CD14-positive monocyte (primary cell): ENCODE data around the gene RALGDS. TPM values are rescaled to one million over a fixed set of nuclear protein-coding genes. Genes with fewer than 3 reads are reported as not detected.
A peak's percentile ranks its signal among the peaks of the same experiment; 100 is the strongest.

Experiments used
- DNase-seq, 3 donors: peaks; one replicate each; pipeline ENCODE4 v3.0.0-alpha.2; 2011 to 2022
- H2AFZ ChIP-seq: 2 replicates; pipeline ENCODE4 v1.6.0; 2012; ENCODE audit warnings: mild to moderate bottlenecking, low read depth, low read length, inconsistent platforms; ENCODE audit not compliant: insufficient read depth, poor library complexity, severe bottlenecking
- H3K27ac ChIP-seq, 2 donors: 1 replicate in 1 of 2; 2 replicates in 1 of 2; pipeline ENCODE4 v1.5.1; 2012 to 2013; ENCODE audit warnings: low read length in 2 of 2, control low read depth in 1 of 2, inconsistent platforms in 1 of 2, low read depth in 1 of 2, mild to moderate bottlenecking in 1 of 2
- H3K27me3 ChIP-seq, 2 donors: one replicate each; pipeline versions ENCODE4 v1.6.0 to v1.6.1; 2011 to 2013; ENCODE audit warnings: low read length in 2 of 2; ENCODE audit not compliant: control insufficient read depth in 2 of 2, insufficient read depth in 2 of 2
- H3K36me3 ChIP-seq, 2 donors: replicated peaks in 1 of 2; 1 replicate in 1 of 2; 2 replicates in 1 of 2; pipeline versions ENCODE4 v1.5.1 to v1.6.1; 2012 to 2013; ENCODE audit warnings: low read length in 2 of 2, control low read depth in 1 of 2, inconsistent platforms in 1 of 2, mild to moderate bottlenecking in 1 of 2; ENCODE audit not compliant: insufficient read depth in 2 of 2, control insufficient read depth in 1 of 2
- H3K4me1 ChIP-seq, 2 donors: 1 replicate in 1 of 2; 2 replicates in 1 of 2; pipeline versions ENCODE4 v1.5.1 to v1.6.1; 2012 to 2013; ENCODE audit warnings: low read length in 2 of 2, control low read depth in 1 of 2, inconsistent platforms in 1 of 2, mild to moderate bottlenecking in 1 of 2, moderate library complexity in 1 of 2; ENCODE audit not compliant: insufficient read depth in 2 of 2, control insufficient read depth in 1 of 2
- H3K4me2 ChIP-seq: replicated peaks from 2 replicates; pipeline ENCODE3; 2012; ENCODE audit warnings: low read length, moderate library complexity, mild to moderate bottlenecking; ENCODE audit not compliant: poor library complexity, severe bottlenecking; ENCODE audit errors: extremely low read depth
- H3K4me3 ChIP-seq, 3 experiments: fragments of 200-600 bp in 1 of 3; sonication (generic) in 1 of 3; replicated peaks in 1 of 3; 1 replicate in 2 of 3; 2 replicates in 1 of 3; pipeline ENCODE4 v1.5.1; 2011 to 2013; ENCODE audit warnings: low read length in 3 of 3, mild to moderate bottlenecking in 3 of 3, control low read depth in 2 of 3, low read depth in 2 of 3, inconsistent platforms in 1 of 3, moderate library complexity in 1 of 3
- H3K79me2 ChIP-seq: 2 replicates; pipeline ENCODE4 v1.6.0; 2012; ENCODE audit warnings: mild to moderate bottlenecking, control low read depth, inconsistent platforms, low read length, moderate library complexity; ENCODE audit not compliant: insufficient read depth
- H3K9ac ChIP-seq: 2 replicates; pipeline ENCODE4 v1.6.0; 2017; ENCODE audit warnings: low read length, mild to moderate bottlenecking; ENCODE audit not compliant: insufficient read depth, poor library complexity, severe bottlenecking
- H3K9me3 ChIP-seq, 2 donors: replicated peaks in 1 of 2; 1 replicate in 1 of 2; 2 replicates in 1 of 2; pipeline versions ENCODE4 v1.5.1 to v1.6.1; 2012 to 2013; ENCODE audit warnings: low read length in 2 of 2, control low read depth in 1 of 2; ENCODE audit not compliant: control insufficient read depth in 1 of 2, insufficient read depth in 1 of 2
- H4K20me1 ChIP-seq: 2 replicates; pipeline ENCODE4 v1.6.0; 2012; ENCODE audit warnings: mild to moderate bottlenecking, low read length, control low read depth, moderate library complexity; ENCODE audit not compliant: insufficient read depth
- H3K27ac Mint-ChIP-seq, 7 donors: one replicate each; pipeline ENCODE4 v1.8.0; 2020; ENCODE audit warnings: mild to moderate bottlenecking in 7 of 7, mixed read lengths in 7 of 7, moderate library complexity in 6 of 7, inconsistent platforms in 2 of 7
- H3K27me3 Mint-ChIP-seq, 3 donors: one replicate each; pipeline ENCODE4 v1.8.0; 2021 to 2022; ENCODE audit warnings: low read depth in 3 of 3, mild to moderate bottlenecking in 3 of 3, mixed read lengths in 3 of 3, moderate library complexity in 3 of 3, inconsistent platforms in 1 of 3
- H3K36me3 Mint-ChIP-seq, 2 donors: one replicate each; pipeline ENCODE4 v1.8.0; 2020; ENCODE audit warnings: mixed read lengths in 2 of 2, inconsistent platforms in 1 of 2, mild to moderate bottlenecking in 1 of 2
- H3K4me1 Mint-ChIP-seq: one replicate; pipeline ENCODE4 v1.8.0; 2020; ENCODE audit warnings: mild to moderate bottlenecking, mixed read lengths
- H3K4me3 Mint-ChIP-seq, 2 donors: one replicate each; pipeline ENCODE4 v1.8.0; 2020; ENCODE audit warnings: mild to moderate bottlenecking in 2 of 2, mixed read lengths in 2 of 2, moderate library complexity in 1 of 2
- H3K9me3 Mint-ChIP-seq, 7 donors: one replicate each; pipeline ENCODE4 v1.8.0; 2020 to 2022; ENCODE audit warnings: mixed read lengths in 7 of 7, mild to moderate bottlenecking in 6 of 7, moderate library complexity in 6 of 7, inconsistent platforms in 2 of 7
- WGBS: methylation state at CpG from one replicate; pipeline ENCODE4 v1.1.5; 2013; ENCODE audit warnings: missing lambda C conversion rate; ENCODE audit not compliant: insufficient coverage; 5-methylcytosine and 5-hydroxymethylcytosine counted together
- intact Hi-C, 2 donors: fragments of 100-400 bp; cut with micrococcal nuclease; formaldehyde crosslinking; loops; one replicate each; pipeline versions ENCODE4 v1.15.0 to v1.15.1; 2023
- polyA plus RNA-seq, 3 donors: library from polyadenylated mRNA; depleted of rRNA in 1 of 3; unstranded in 2 of 3; stranded (reverse) in 1 of 3; fragments of 300-500 nt in 2 of 3; fragments of >200 nt in 1 of 3; fragmentation: Illumina TruSeq in 2 of 3; gene quantifications; 1 replicate in 2 of 3; 2 replicates in 1 of 3; pipeline ENCODE4 v1.2.3, GENCODE V29; 2012 to 2021
- TF ChIP-seq, protein P1 (sequence below): fragments of 200-600 bp; IDR thresholded peaks from one replicate; pipeline ENCODE4 v1.8.0; 2022; ENCODE audit warnings: antibody characterized with exemption, mild to moderate bottlenecking

RALGDS gene
- polyA plus RNA-seq, 3 donors = 3.5 to 63.8 (median 4.2) TPM

DNA sequence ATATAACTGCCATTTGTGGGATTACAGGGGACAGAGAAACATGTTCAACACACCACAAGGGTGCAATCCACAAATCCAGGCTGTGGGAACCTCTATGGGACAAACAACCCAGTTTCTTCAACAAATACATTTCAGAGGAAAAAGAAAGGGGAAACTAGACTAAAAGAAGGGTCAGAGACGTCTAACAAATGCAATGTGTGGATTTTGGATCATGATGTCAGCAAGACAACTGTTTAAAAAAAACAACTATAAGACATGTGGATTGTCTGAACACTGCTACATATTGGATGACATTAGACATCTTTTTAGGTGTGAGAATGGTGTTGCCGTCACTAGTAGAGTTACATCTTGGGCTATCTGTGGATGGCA, 3.9 kb upstream of the RALGDS start:
- peaks cover 64% of the 10 kb centered on the region for H3K4me1 Mint-ChIP-seq
- H3K27ac ChIP-seq = peak overlapping the region; percentile 35 to 66

DNA sequence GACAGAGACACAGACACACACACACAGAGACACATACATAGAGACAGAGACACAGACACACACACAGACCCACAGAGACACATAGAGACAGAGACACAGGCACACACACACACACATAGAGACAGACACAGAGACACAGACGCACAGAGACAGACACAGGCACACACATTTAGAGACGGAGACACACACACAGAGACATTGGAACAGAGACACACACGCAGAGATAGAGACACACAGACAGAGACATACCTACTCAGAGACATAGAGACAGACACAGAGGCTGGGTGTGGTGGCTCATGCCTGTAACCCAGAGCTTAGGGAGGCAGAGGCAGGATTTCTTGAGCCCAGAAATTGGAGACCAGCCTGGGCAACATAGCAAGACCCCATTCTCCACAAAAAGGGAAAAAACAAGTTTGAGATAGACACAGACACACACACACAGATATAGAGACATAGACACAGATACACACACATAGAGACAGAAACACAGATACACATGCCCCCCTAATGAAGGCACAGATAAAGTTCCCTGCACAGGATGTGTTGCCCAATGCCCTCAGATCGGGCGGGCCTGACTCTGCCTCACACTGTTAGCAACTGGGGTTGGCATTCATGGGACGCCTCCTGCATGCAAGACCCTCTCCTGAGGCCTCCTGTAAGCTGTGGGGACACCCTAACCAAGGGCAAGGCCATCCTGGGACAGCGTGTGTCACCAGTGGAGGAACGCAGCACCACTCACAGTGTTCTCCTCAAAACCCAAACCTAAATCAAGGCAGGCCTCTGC, 3.3 kb upstream of the RALGDS start:
- H3K4me1 Mint-ChIP-seq = peaks cover 69% of the 10 kb centered on the region
- peaks cover under 1 to 8% (median under 1%) of the 10 kb centered on the region in 3 donors for H3K27me3 Mint-ChIP-seq
- Histone ChIP-seq H2AFZ (no peak overlapping the region), H3K4me3 (no peak overlapping the region), H3K27ac (peak overlapping the region; percentile 35 to 66), H3K4me1 (peaks cover 68 to 73% of the 10 kb centered on the region in 2 donors), H3K4me2 (peak overlapping the region; percentile 4), H3K27me3 (no peaks in the 10 kb centered on the region), H3K79me2 (peaks cover 4% of the 10 kb centered on the region), H3K36me3 (no peaks in the 10 kb centered on the region), H4K20me1 (peaks cover 7% of the 10 kb centered on the region), H3K9ac (no peak overlapping the region), H3K9me3 (no peaks in the 10 kb centered on the region)
- intact Hi-C loops = no loop called here
- peaks cover 3 to 13% of the 10 kb centered on the region in 2 donors for H3K36me3 Mint-ChIP-seq
- TF ChIP-seq, protein P1, sequence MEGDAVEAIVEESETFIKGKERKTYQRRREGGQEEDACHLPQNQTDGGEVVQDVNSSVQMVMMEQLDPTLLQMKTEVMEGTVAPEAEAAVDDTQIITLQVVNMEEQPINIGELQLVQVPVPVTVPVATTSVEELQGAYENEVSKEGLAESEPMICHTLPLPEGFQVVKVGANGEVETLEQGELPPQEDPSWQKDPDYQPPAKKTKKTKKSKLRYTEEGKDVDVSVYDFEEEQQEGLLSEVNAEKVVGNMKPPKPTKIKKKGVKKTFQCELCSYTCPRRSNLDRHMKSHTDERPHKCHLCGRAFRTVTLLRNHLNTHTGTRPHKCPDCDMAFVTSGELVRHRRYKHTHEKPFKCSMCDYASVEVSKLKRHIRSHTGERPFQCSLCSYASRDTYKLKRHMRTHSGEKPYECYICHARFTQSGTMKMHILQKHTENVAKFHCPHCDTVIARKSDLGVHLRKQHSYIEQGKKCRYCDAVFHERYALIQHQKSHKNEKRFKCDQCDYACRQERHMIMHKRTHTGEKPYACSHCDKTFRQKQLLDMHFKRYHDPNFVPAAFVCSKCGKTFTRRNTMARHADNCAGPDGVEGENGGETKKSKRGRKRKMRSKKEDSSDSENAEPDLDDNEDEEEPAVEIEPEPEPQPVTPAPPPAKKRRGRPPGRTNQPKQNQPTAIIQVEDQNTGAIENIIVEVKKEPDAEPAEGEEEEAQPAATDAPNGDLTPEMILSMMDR = no peak
- peak overlapping the region; percentile 72 to 100 (median 90) for H3K27ac Mint-ChIP-seq
- peak overlapping the region in 1 of 2 donors; percentile 67 for H3K4me3 Mint-ChIP-seq
- peaks cover 0 to 2% (median 0%) of the 10 kb centered on the region in 7 donors for H3K9me3 Mint-ChIP-seq
- peak in 2 of 3 donors; percentile 53 to 60 for DNase-seq
- 47% methylated on average over 6 of the region's 8 CpGs for WGBS

More for the DNA sequence above, 3.9 kb upstream of the RALGDS start:
- 88% methylated on average over 1 of the region's 2 CpGs for WGBS
- peaks cover 3 to 11% of the 10 kb centered on the region in 2 donors for H3K36me3 Mint-ChIP-seq
- H3K4me2 ChIP-seq = peak overlapping the region; percentile 4
- H3K27me3 ChIP-seq = no peaks in the 10 kb centered on the region
- TF ChIP-seq, protein P1 = no peak
- H3K9me3 Mint-ChIP-seq = peaks cover 0 to 2% (median 0%) of the 10 kb centered on the region in 7 donors
- peaks cover under 1% of the 10 kb centered on the region for H4K20me1 ChIP-seq
- no peak overlapping the region for H3K9ac ChIP-seq
- H3K27ac Mint-ChIP-seq = peak overlapping the region; percentile 74 to 100 (median 90)
- intact Hi-C loops = no loop called here
- no peak for DNase-seq
- H3K36me3 ChIP-seq = no peaks in the 10 kb centered on the region
- peaks cover 62 to 67% of the 10 kb centered on the region in 2 donors for H3K4me1 ChIP-seq
- H3K9me3 ChIP-seq = no peaks in the 10 kb centered on the region
- no peak overlapping the region for H3K4me3 ChIP-seq
- H2AFZ ChIP-seq = no peak overlapping the region
- H3K27me3 Mint-ChIP-seq = peaks cover 0 to 6% (median 2%) of the 10 kb centered on the region in 3 donors
- H3K4me3 Mint-ChIP-seq = peak overlapping the region in 1 of 2 donors; percentile 67
- no peaks in the 10 kb centered on the region for H3K79me2 ChIP-seq
